A172 (cell line): ENCODE data around the gene NTPCR. TPM values are rescaled to one million over a fixed set of nuclear protein-coding genes. Genes with fewer than 3 reads are reported as not detected.

Experiments
- DNase-seq: peaks from one replicate; pipeline ENCODE4 v3.0.0-alpha.2; 2015; ENCODE audit warnings: low spot score
- total RNA-seq: library from RNA; depleted of rRNA; stranded (reverse); fragments of >200 nt; shearing (Covaris generic); gene quantifications from 2 replicates; pipeline ENCODE4 v1.2.3, GENCODE V29; 2014

The NTPCR gene
- total RNA-seq, 1 experiment from 2014 or later = 87.8 TPM

DNA sequence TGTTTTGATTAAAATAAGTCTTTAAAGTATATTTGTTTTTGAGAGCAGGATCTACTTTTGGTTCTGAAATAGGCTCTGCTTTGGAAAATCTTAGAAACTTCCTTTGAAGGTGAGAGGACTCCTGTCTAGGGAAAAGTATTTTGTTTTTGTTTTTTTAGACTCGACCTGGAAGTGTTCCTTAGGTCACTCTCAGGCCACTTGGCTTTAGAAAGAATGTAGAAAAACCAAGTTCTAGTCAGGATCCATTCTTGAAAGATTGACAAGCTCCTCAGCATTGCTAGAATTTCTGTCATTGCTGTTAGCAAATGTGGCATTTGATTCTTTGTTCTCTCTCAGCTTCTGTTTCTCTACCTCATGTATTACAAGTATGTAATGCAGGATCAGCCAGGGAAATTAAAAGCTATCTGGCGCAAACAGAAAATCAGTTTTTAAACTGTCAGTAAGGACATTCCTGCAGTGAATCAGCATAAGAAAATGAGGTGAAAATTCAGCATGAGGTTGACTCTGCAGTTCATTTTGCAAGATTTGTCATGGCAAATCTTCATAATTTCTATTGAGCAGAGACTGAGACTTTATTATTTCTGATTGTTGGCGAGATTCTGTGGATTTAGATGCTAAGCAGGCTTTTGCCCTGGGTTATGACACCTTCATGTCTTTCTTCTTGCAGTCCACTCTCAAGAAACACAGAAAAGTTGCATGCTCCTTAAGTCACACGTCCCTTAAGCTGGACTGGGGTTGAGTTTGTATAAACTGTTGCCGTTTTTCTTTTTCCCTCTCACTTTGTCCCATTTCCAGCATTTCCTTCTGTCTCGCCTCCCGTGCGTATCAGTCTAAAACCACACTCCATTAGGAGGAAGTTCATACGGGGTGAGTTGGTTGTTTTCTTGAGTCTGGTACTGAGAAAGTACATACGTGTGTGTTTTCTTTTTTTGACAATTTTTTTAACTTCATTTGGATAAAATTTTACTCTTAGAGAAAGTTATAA lies 12.6 kb downstream of the NTPCR start:
- DNase-seq = no peak

DNA sequence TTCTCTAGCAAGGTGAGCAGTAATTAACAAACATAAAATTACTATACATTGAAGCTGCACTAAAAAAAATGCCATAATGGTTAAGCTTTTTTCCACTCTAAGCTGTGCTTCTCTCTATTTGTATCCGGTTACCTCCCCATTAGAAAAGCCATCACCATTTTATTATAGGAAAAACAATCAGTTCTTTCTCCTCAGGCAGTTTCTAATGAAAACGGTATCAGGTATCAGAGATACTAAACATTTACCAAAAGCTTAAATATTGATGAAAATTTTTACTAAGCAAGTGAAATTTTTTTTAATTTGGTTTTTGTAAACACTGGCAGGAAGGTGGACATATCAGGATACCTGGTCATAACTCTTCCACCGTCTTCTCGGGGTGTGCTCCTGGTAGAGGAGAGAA lies 14.2 kb downstream of the NTPCR start:
- DNase-seq = no peak

DNA sequence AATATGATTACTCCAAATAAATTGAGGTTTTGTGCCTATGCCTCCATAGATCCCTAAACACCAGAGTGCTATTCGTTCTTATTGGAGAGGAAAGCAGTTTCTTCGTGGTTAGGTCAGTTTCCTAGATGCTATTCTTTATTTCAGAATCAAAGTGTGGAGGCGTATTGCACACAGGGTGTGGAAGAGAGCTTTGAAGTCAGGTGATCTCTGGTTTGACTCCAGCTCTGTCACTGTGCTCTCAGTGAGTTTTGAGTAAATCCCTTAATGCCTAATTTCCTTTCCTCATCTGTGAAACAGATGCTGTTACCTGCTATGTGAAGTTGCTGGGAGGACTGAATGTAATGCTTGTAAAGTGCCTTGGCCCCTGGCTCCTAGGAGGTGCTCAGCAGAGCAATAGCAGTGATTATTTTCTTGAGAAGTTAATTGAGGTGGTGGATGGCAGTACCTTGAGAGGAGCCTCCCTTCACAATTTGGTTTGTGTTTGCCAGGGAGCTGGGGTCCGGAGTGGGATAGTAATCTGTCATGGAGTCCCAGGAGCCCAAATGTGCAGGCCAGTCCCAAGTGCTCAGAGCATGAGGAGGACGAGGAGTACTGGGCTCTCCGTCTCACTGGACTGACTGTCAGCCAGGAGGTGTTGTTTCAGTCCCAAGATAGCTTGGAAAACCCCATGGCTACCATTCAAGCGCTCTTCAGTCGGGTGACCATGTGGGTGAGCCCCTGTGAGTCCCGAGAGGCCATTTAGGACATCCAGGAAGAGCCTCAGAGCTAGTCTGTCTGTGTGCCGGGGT lies 14.9 kb downstream of the NTPCR start:
- no peak for DNase-seq

DNA sequence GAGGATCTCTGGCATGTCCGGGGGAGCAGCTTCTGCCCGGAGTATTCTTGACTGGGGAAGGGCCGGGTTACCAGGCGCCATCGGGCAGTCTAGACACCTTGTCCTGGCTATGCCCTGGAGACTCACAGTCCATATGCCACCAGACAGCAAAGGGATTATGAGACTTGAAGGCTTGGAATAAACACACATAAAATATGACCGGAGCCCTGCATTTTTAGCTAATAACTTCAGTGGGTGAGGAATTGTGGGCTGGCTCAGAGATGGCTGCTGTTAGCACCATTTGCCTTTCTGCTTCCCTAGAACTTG lies 15.5 kb downstream of the NTPCR start:
- no peak for DNase-seq

DNA sequence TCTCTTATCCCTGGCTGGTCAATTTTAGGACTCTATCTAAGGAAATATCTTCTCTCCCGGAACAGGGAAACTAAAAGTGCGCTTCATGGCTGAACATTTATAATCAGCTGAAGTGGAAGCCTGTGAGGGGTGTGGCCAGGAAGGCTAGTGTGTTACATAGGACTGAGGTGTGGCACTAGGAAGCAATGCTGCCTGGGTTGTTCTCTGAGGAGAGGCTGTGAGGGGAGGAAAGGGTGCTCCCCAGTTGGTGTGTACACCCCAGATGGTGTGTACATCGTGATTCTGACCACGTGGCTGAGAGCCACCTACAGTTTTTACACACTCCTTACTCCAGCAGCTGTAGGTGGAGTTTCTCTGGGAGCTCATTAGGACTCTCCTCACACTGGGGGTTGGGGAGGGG lies 16.3 kb downstream of the NTPCR start:
- no peak for DNase-seq

DNA sequence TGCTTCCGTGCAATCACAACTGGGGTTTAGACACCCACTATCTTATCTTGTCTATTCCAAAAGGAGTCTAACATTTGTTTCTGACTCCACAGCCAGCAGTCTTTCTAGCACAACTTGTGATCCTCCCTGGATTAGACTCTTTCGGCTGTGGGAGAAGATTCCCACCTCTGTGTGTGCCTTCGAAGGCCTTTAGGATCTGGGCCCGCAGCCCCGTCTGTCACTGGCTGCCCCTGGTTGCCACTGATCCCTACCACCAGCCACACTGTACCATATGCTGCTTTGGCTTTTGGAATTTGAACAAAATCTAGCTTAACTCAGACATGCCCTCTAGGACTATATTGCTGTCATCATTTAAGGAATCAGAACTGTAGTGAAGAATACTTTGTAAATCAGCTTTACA lies 18.0 kb downstream of the NTPCR start:
- no peak for DNase-seq

DNA sequence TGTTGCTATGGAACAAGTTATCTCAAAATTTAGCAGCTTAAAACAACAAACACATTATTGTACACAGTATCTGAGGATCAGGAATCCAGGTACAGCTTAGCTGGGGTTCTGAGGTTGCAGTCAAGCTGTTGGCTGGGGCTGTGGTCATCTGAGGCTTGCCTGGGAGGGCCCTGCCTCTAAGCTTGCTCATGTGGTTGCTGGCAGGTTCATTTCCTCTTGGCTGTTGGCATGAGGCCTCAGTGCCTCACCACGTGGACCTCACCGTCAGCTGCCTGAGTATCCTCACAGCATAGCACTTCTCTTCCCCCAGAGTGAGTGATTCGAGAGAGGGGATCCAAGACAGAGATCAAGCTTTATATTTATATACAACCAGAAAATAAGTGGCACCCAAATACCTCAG lies 18.6 kb downstream of the NTPCR start:
- no peak for DNase-seq

DNA sequence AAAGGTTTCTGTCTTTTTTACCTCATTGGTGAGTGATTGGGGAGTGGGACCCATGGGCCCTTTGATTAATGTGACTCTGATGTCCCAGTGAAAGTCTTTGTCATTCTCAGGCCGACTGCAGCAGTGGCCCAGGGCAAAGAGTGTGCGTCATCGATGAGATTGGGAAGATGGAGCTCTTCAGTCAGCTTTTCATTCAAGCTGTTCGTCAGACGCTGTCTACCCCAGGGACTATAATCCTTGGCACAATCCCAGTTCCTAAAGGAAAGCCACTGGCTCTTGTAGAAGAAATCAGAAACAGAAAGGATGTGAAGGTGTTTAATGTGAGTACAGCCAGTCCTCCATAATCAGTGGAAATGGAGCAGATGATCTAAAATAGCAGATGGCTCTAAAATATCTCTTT lies 19.4 kb downstream of the NTPCR start:
- DNase-seq = no peak

DNA sequence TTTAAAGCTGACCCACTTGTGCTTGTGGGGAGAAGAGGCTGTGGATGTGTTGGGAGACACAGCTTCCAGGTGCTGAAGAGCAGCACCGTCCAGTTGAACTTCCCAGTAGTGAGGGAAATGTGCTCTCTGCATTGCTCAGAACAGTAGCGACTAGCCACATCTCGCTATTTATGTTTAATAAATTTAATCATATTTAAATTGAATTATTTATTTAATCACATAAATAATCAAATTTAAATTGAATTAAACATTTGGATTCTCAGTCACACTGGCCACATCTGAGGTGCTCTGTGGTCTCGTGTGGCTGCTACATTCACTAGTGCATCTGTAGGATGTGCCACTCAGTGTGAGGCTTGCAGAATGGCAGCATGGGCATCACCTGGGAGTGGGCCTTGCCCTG lies 20.1 kb downstream of the NTPCR start:
- DNase-seq = no peak

DNA sequence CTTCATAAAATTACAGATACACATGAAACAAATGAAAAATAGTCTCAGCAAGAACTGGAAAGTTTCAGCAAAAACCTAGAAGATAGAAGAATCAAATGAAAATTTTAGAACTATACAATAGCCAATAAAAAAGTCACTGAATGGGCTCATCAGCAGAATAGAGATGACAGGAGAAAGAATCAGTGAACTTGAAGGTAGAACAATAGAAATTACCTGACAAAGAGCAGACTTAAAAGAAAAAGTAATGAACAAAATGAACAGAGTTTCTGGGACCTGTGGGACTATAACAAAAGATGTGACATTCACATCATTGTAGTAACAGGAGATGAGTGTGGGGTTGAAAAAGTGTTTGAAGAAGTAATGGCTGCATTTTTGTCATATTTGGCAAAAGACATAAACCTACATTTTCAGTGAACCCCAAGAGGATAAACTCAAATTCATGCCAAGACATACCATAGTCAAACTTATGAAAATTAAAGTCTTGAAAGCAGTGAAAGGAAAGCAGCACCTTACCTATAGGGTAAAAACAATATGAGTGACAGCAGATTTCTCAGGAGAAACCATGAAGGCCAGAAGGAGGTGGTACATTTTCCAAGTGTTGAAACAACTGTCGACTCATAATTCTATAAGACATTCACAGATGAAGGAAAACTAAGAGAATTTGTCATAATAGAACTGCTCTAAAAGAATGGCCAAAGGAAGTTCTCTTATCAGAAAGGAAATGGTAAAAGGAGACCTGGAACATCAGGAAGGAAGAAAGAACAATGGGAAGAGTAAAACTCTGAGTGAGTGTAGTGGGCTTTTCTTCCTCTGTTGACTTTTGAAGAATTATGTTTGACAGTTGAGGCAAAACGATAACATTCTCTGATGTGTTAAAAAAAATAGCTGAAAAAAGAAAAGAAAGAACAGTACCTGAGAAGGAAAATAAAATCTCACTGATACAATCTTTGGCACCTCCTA lies 23.5 kb downstream of the NTPCR start:
- DNase-seq = no peak

DNA sequence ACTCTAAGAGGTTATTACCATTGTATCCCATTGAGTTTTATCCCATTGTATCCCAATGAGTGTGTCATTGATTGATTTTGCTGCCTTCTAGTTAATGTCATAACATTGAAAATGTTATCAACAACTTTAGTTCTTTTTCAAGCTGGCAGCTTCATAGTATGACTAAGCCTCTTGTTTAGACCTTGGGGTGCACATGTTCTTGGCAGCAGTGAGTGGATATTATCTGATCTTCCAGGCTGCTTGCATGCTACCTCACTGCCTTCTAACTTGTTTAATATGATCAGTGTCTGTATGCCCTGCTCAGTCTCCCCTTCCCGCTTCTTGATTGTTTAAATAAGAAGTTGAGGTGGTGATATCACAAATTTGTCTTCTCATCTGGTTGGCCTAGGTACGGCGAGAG lies 24.6 kb downstream of the NTPCR start:
- DNase-seq = no peak

DNA sequence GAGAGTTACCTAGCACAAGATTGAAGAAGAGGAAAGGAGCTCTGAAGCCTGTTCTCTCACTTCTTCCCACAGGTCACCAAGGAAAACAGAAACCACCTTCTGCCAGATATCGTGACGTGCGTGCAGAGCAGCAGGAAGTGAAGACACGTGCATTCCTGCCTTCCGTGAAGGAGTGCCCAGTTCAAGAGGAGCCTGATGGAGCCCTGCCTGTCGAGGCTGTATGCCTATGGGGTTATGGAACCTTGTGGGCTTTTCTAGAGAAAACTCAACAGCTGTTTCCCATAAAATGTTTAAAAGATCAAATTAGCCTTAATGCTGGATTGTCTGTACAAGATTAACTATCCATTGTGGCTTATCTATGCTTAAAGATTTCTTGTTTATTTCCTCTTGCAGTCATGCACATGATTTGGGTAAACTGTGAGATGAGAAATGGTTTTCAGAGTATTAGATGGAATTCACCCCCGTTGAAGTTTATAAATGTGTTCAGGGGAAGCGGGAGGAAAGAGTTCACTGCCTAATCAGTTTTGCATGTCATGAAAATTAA lies 27.8 kb downstream of the NTPCR start:
- DNase-seq = no peak

DNA sequence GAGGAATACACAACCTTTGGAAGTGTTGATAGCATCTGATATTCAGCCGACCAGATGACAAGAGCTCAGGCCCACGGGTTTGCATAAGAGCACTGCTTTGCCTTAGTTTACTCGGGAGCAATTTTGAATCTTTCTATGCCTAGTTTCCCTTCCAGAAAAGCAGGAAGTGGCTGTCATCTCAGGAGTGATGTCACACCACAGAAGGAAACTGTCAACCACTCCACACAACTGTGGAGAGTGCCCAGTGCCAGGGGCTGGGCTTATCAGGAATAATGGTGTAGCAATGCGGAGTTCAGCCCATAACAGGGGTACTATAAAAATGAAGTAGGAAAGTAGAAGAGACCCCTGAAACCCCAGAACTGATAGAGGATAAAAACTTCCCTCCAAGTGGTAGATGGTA lies 28.4 kb downstream of the NTPCR start:
- no peak for DNase-seq

DNA sequence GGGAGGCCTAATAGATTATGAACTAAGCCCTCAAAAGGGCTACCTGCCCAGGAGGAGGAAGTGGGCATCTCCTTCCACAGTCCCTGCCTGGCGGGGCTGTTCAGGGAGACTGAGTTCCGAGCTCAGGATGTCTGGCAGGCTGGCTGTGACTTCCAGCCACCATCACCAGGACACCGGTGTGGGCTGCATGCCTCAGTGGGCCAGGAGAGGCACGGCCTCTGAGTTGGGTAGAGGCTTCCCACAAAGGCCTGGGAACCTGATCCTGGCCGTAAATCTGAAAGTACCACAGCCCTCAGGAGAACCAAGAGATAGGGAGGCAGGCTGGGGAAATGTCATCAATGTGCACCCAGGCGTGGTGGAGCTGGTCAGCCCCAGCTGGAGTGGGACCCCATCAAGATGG lies 29.1 kb downstream of the NTPCR start:
- no peak for DNase-seq

DNA sequence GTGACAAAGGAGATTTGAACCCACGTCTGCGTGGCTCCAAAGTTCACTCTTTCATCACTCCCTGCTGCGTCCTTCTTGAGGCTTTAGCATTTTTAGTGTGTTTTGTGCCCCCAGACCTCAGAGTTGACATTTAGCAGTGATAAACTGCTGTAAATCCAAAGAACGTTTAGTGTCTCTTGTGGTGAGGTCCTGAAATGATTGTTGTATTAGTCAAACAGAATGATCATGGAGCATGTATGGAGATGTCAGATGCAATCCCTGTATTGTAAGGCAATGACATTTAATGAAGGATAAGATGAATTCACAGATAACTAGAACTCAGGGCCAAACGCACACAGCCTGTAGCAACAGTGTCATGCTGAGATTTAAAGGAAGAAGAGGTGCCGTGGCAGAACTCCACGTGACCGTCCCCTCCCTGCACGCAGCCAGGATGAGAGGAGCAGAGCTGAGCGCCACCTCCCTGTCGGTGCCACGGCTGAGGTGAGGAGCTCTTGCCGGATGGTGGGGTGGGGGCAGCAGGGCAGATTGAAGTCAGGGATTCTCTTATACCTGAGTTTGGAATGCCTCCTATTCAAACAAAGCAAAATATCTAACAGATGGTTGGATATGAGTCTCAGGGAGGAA lies 30.1 kb downstream of the NTPCR start:
- no peak for DNase-seq

DNA sequence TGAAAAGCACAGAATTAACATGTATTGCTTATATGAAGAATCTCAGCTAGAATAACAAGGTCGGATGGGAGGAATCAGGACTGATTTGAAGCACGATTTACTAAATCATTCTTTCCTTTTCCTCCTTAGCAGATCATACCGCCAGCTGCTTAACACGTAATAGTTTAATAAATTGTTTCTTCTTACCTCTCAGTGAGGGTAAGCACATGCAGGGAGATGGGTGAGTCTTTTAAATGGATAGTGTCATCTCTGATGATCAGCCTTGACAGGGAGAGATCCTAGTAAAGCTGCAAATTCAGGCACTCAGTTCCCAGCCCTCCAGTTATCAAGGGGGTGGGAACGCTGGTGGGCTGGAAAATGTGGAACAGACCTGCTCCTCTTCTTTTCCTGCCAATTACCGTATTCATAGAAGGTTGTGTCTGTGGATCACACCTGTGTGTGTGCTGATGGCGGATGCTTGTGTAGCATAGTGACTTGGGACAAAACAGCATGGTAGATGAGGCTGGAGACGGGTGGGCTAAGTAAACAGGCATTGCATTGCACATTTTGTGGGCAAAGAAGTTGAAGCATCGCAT lies 30.7 kb downstream of the NTPCR start:
- DNase-seq = no peak

DNA sequence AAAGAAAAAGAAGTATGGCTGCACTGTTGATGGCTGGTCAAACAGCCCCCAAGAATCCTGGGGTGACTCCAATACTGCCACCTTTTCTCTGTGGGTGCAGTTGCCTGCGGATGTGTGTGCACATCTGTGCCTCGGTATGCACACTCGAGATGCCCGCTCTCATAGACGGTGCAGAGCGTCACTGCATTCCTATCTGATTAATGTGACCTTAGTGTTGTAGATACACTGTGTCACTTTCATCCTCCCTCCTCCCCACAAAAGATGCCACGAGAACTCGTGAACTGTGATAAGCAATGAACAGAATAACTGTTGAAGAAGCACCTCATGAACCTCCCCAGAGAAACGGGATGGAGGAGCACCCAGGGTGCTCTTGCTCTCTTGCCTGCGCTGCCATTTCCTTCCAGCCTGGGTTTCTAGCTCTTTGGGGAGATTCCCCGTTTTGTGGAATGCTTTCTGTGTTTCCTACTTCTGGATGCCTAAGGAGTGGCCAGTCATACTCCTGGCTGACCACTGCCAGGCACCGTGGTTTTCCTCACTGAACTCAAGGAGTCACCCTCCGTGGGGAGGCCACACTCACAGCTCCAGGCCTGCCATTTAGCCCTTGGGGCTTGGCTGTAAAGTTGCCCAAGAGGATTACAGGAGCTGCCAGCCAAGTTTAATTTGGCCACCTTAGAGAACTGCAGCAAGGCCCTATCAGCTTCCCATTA lies 32.0 kb downstream of the NTPCR start:
- DNase-seq = peak; percentile 83

DNA sequence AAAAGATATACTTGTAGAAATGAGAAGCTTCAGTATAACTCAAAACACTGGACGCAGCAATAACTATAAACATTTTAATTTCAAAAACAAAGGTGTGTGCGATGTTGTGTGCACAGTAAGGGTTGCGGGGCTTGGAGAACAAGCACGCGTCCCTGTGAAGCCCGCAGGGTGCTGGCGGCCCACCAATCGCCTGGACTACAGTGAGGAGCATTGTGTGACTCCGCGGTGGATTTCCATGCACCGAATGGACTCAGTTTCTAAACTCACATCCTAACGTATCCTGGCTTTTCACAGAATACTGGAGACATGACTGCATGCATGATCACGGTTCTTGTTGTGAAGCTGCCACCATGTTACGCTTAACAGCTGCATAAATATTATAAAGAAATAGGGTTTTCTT lies 33.0 kb downstream of the NTPCR start:
- DNase-seq = no peak

DNA sequence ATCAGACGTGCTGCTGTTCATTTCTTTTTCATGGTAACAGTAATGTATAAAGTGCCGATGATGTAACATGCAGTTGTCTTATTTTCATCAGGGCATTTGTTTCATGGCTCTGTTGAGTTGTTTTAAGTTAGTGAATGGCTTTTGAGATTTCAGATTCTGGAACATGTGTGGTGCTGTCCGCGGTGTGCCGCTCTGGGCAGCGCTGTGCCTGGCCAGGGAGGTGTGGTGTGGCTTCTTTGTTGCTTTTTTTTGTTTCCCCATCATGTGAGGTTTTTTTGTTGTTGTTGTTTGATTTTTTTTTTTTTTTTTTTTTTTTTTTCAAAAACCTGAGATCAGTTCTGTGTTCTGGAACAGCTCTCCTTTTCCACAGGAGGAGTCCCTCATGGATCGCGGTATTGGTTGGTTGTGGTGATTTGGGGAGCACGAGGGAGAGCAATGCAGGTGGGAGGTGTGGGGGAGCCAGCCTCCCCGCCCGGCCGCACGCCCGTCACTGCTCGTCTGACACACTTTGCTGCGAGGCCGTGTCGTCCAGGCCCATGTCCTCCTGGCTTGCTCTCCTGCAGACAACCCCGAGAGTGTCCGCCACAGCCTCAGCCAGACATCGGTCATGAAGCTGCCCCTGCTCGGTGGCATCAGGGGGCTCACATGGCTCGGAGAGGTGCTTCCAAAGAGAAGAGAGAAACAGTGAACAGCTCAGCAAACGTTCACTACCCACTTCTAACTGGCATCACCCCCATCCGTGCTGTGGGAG lies 33.6 kb downstream of the NTPCR start:
- DNase-seq = no peak
